DOHH2 (cell line): Measurements from ENCODE around the gene DPP8.
"Not testable (repeated sequence)": the region's sequence is repeated elsewhere in the genome, so short reads cannot be mapped to it uniquely, and the experiment has no call there.

Experiments used
- CTCF ChIP-seq: fragments of 200-600 bp; sonication (generic); IDR thresholded peaks from one replicate; pipeline ENCODE4 v1.5.1; 2014; ENCODE audit warnings: antibody characterized with exemption, mild to moderate bottlenecking, low read depth, low read length; ENCODE audit not compliant: poor library complexity, severe bottlenecking
- EZH2phosphoT487 ChIP-seq: fragments of 200-600 bp; sonication (generic); IDR thresholded peaks from 2 replicates; pipeline ENCODE4 v1.6.1; 2017; ENCODE audit warnings: borderline replicate concordance, mild to moderate bottlenecking, antibody characterized with exemption, low read length, moderate library complexity, mixed read lengths

GRCh38 chr15:65549288-65549687 is 31.8 kb upstream of the DPP8 start:
- TF ChIP-seq CTCF, EZH2phosphoT487: not testable (repeated sequence)
